GM19023 (cell line): ENCODE results near the gene AP3B1.

ENCODE experiments used
- ATAC-seq: cut with Tn5 transposase; IDR thresholded peaks from one replicate; pipeline ENCODE4 v1.9.1; 2021; ENCODE audit warnings: mild to moderate bottlenecking, moderate library complexity; ENCODE audit not compliant: unreplicated experiment

Gene AP3B1

GRCh38 chr5:78289911-78290310 lies 4.6 kb downstream of the AP3B1 start:
- no peak for ATAC-seq

DNA sequence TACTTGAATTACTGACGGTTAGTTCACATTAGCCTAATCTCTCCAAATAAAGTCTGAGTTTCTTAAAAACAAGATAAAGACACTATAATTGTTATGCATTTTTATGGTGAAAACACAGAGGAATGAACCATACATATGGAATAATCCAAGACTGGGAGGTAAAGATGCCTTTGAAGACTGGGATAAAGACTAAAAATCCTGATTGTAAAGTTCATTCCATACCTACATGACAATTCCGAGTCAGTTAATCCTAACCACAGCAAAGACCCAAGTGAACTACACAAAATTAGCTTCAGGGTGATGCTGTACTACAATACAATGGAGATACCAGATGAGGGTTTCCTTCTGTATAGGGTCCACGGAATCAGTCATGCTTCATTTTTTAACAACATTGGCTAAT lies 6.3 kb downstream of the AP3B1 start:
- ATAC-seq = no peak

GRCh38 chr5:78287833-78288232 lies 6.7 kb downstream of the AP3B1 start:
- ATAC-seq = no peak

DNA sequence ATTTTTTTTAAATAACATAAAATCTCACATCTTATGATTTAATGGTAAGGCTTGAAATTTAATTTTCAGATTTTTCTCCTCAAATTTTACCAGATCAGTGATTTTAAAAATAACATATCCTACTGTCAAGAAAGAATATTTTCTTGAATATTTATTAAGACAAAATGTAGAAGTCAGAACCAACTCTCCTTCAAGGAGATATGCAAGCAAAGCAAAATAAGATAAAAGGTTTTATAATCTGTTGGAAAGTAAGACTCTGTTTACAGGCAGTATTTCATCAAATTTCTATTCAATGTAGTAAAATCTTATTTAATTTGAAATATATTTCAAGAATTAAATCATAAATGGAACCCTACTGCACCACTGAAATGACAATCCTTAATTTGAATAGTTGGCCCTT lies 7.3 kb downstream of the AP3B1 start:
- ATAC-seq = no peak

DNA sequence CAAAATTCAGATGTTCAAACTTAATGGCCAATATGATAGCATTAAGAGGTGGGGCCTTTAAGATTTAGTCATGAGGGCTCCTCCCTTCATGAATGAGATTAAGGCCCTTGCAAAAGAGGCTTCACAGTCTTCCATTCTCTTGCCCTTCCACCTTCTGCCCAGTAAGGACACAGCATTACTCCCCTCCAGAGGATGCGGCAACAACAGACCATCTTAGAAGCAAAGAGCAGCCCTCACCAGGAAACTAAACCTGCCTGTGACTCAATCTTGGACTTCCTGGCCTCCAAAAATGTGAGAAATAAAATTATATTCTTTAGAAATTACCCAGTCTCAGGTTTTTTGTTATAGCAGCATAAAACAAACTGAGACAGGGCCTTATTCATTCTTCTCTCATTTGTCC lies 8.2 kb downstream of the AP3B1 start:
- ATAC-seq = no peak

GRCh38 chr5:78283802-78284201 lies 10.7 kb downstream of the AP3B1 start:
- no peak for ATAC-seq

GRCh38 chr5:78283105-78283504 lies 11.4 kb downstream of the AP3B1 start:
- ATAC-seq = no peak

DNA sequence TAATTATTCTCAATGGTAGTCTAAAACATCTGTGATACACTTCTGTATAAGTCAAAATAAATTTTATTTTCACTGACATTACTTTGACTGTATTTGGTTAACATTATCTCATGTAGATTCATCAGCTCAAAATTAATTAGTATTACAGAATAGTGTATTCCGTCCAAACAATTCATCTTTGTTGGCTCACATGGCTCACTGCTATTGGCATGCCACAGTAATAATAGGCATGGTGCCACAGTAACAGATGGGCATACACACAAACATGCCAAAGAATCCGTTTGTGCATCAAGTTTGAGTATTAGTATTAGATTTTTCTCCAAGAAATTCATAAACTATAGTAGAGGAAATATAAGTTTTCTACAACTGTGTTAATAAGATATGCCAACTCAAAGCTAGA lies 14.2 kb downstream of the AP3B1 start:
- ATAC-seq = no peak

DNA sequence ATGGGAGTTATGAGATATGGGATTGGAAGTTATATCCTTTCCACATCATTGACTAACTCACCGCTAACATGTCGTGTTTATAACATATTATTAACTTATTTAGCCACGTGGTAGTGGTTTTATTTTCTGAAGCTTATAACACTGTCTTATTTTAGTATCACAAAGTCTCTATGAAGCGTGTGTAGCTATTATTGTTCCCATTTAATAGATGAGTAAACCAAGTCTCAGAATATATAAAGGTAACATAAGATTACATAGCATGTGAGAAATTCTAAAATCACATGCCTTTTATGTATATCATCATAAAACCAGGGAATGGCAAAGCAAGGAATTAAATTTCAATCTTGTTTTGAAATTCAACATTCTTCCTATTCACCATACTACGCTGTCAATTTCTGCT lies 15.3 kb downstream of the AP3B1 start:
- no peak for ATAC-seq

- no peak for ATAC-seq
Observed at GRCh38 chr5:78277715-78278114, 16.8 kb downstream of the AP3B1 start.

DNA sequence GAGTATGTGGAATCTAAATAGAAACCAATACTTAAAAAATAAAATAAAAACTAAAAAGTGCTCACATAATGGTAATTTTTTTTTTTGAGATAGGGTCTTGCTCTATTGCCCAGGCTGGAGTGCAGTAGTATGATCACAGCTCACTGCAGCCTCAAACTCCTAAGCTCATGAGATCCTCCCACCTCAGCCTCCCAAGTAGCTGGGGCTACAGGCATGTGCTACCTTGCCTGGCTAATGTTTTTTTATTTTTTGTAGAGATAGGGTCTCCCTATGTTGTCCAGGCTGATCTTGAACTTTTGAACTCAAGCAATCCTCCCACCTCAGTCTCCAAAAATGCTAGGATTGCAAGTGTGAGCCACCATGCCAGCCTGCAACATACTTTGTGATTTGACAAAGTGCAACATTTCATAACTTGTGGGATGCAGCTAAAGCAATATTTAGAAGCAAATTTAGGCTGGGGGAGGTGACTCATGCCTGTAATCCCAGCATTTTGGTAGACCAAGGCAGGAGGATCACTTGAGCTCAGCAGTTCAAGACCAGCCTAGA lies 18.4 kb downstream of the AP3B1 start:
- ATAC-seq = no peak

- ATAC-seq = no peak
Observed at GRCh38 chr5:78274540-78275197, 19.8 kb downstream of the AP3B1 start.

DNA sequence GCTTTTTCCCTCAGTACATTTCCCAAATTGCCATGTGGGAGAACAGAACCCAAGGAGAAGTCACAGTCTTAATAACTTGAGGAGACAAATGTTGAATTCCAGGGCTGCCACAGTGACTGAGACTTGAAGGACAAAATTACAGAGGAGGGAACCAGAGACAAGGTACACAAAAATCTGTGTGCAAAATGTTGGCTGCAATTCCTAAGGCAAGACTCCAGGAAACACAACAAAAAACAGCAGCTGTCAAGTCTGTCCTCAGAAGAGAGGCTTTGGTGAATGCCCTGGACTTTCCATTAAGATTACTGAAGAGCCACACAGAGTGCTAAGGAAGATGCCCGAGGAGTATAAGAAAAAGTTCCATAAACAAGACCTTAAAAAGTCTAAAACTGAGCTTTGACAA lies 21.1 kb downstream of the AP3B1 start:
- no peak for ATAC-seq

- no peak for ATAC-seq
Observed at GRCh38 chr5:78271766-78272165, 22.7 kb downstream of the AP3B1 start.

- no peak for ATAC-seq
Observed at GRCh38 chr5:78269088-78269703, 25.3 kb downstream of the AP3B1 start.

GRCh38 chr5:78268356-78268755 lies 26.1 kb downstream of the AP3B1 start:
- no peak for ATAC-seq

GRCh38 chr5:78265163-78265562 lies 29.3 kb downstream of the AP3B1 start:
- ATAC-seq = no peak

GRCh38 chr5:78264600-78264999 lies 29.9 kb downstream of the AP3B1 start:
- ATAC-seq = no peak

GRCh38 chr5:78260771-78261170 lies 33.7 kb downstream of the AP3B1 start:
- no peak for ATAC-seq

- no peak for ATAC-seq
Observed at GRCh38 chr5:78253201-78253600, 41.3 kb downstream of the AP3B1 start.

DNA sequence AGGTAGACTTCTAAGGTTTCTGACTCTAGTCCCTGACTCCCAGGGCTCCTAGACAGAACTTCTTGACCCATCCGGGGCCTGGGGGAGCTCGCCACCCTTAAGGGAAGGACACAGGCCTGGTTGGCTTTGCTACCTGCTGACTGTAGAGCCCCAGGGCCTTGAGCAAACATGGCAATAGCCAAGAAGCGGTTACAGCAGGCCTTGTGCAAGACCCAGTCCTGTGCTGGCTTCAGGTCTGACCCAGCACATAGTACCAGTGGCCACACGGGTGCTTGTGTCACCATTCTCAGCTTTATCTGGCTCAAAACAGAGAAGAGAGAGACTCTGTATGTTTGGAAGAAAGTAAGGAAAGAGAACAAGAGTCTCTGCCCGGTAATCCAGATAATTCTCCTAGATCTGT lies 41.8 kb downstream of the AP3B1 start:
- no peak for ATAC-seq

GRCh38 chr5:78251663-78252284 lies 42.7 kb downstream of the AP3B1 start:
- no peak for ATAC-seq
